K562 (cell line): ENCODE results near the gene SEC16A. TPM values are rescaled to one million over a fixed set of nuclear protein-coding genes. Genes with fewer than 3 reads are reported as not detected.
A peak's percentile ranks its signal among the peaks of the same experiment; 100 is the strongest.

ENCODE experiments used
- ADNP ChIP-seq: fragments of 200-800 bp; sonication (Bioruptor generic); IDR thresholded peaks from 2 replicates; pipeline ENCODE4 v1.6.1; 2016; ENCODE audit warnings: missing genetic modification characterization, missing compliant biosample characterization
- CHAMP1 ChIP-seq: fragments of 450-650 bp; IDR thresholded peaks from 2 replicates; pipeline ENCODE4 v1.6.1; 2016; ENCODE audit warnings: mild to moderate bottlenecking
- CREBBP ChIP-seq: IDR thresholded peaks from one replicate; pipeline ENCODE4 v1.6.1; 2012; ENCODE audit warnings: low read depth, mild to moderate bottlenecking, control low read depth, inconsistent platforms, low read length
- CXXC5 ChIP-seq: fragments of 250-450 bp; sonication (Bioruptor Pico); IDR thresholded peaks from 2 replicates; pipeline ENCODE4 v1.8.0; 2022; ENCODE audit warnings: inconsistent platforms, mild to moderate bottlenecking, moderate library complexity
- GMEB1 ChIP-seq: fragments of 250-450 bp; sonication (Bioruptor Pico); IDR thresholded peaks from 2 replicates; pipeline ENCODE4 v1.4.0; 2020; ENCODE audit warnings: mild to moderate bottlenecking
- PPARD ChIP-seq: fragments of 250-450 bp; sonication (Bioruptor Pico); IDR thresholded peaks from 2 replicates; pipeline ENCODE4 v1.8.0; 2022; ENCODE audit warnings: inconsistent platforms, mild to moderate bottlenecking, moderate library complexity
- PREB ChIP-seq: sonication (generic); formaldehyde crosslinking; IDR thresholded peaks from 2 replicates; pipeline ENCODE4 v1.8.1; 2023; ENCODE audit warnings: mild to moderate bottlenecking, missing genetic modification reagents
- RB1 ChIP-seq: fragments of 450-650 bp; IDR thresholded peaks from 2 replicates; pipeline ENCODE4 v1.6.1; 2017; ENCODE audit warnings: low read depth, mild to moderate bottlenecking
- SFPQ ChIP-seq: fragments of 200-400 bp; formaldehyde crosslinking; IDR thresholded peaks from 2 replicates; pipeline ENCODE4 v1.6.1; 2017; ENCODE audit warnings: mild to moderate bottlenecking, low read depth, low read length, moderate library complexity
- STAT6 ChIP-seq: sonication (generic); formaldehyde crosslinking; IDR thresholded peaks from 2 replicates; pipeline ENCODE4 v1.8.1; 2023; ENCODE audit warnings: mild to moderate bottlenecking, missing genetic modification reagents
- TFAM ChIP-seq: fragments of 250-450 bp; sonication (Bioruptor Pico); conservative IDR thresholded peaks from 2 replicates; pipeline ENCODE4 v1.5.0; 2021; ENCODE audit warnings: mild to moderate bottlenecking, moderate library complexity
- THAP7 ChIP-seq: fragments of 250-450 bp; sonication (Bioruptor Pico); IDR thresholded peaks from 2 replicates; pipeline ENCODE4 v1.5.0; 2021
- ZBTB1 ChIP-seq: sonication (generic); formaldehyde crosslinking; IDR thresholded peaks from 2 replicates; pipeline ENCODE4 v1.8.1; 2023; ENCODE audit warnings: missing genetic modification reagents, low read depth, mild to moderate bottlenecking, borderline replicate concordance
- ZNF507 ChIP-seq: conservative IDR thresholded peaks from 2 replicates; pipeline ENCODE4 v1.6.1; 2017; ENCODE audit warnings: missing genetic modification characterization, missing compliant biosample characterization
- polyA plus RNA-seq, 8 experiments: library from polyadenylated mRNA; depleted of rRNA in 4 of 8; stranded (reverse) in 5 of 8; unstranded in 3 of 8; fragments of >200 nt; fragmentation: Nextera tagmentation in 2 of 8; fragmentation: Illumina TruSeq in 1 of 8; extraction: Ambion mirVana in 2 of 8; extraction: Trizol in 1 of 8; gene quantifications; 2 replicates each; pipeline versions ENCODE4 v1.2.1 to v1.2.3, GENCODE V29; 2011 to 2014; ENCODE audit warnings: inconsistent platforms in 1 of 8, missing spikeins in 1 of 8
- total RNA-seq, 7 experiments: library from RNA; depleted of rRNA in 6 of 7; stranded (reverse); fragments of >200 nt in 6 of 7; fragmentation: Illumina TruSeq in 2 of 7; extraction: Trizol in 2 of 7; gene quantifications; 2 replicates each; pipeline versions ENCODE4 v1.2.1 to v1.2.3, GENCODE V29; 2011 to 2021; ENCODE audit warnings: low replicate concordance in 1 of 7

The SEC16A gene
- total and polyA plus RNA-seq, 9 of the 15 experiments (the other 6 are each of a cell fraction or from before 2014, with no cell fraction given): 8.3 to 62.8 (median 14.0) TPM

- no peak for TF ChIP-seq SFPQ
- TF ChIP-seq ADNP (tag): no peak
- no peak for TF ChIP-seq CREBBP
- no peak for TF ChIP-seq PREB (CRISPR knock-in tag)
- peak; percentile 82 for TF ChIP-seq GMEB1 (CRISPR knock-in tag)
- TF ChIP-seq RB1: peak; percentile 84
- TF ChIP-seq ZBTB1: no peak; the same call in 1 of the 2 replicates
- TF ChIP-seq THAP7 (CRISPR knock-in tag): no peak
- TF ChIP-seq CHAMP1: no peak
- no peak for TF ChIP-seq PPARD (CRISPR knock-in tag)
- TF ChIP-seq STAT6 (CRISPR knock-in tag): no peak
- peak; percentile 92 for TF ChIP-seq CXXC5 (CRISPR knock-in tag)
- no peak for TF ChIP-seq ZNF507
- TF ChIP-seq TFAM (CRISPR knock-in tag): no peak
These were observed at the start of gene SEC16A (continued) for GRCh38 chr9:136482793-136483588.
